NCI-H187 treated with DMSO at 0.1 percent for 48 hours (cell line): Measurements from ENCODE around the gene EDAR.

Experiments
- DNase-seq: peaks from one replicate; lab custom pipeline; 2025; lab: John Stamatoyannopoulos, UW

The EDAR gene

DNA sequence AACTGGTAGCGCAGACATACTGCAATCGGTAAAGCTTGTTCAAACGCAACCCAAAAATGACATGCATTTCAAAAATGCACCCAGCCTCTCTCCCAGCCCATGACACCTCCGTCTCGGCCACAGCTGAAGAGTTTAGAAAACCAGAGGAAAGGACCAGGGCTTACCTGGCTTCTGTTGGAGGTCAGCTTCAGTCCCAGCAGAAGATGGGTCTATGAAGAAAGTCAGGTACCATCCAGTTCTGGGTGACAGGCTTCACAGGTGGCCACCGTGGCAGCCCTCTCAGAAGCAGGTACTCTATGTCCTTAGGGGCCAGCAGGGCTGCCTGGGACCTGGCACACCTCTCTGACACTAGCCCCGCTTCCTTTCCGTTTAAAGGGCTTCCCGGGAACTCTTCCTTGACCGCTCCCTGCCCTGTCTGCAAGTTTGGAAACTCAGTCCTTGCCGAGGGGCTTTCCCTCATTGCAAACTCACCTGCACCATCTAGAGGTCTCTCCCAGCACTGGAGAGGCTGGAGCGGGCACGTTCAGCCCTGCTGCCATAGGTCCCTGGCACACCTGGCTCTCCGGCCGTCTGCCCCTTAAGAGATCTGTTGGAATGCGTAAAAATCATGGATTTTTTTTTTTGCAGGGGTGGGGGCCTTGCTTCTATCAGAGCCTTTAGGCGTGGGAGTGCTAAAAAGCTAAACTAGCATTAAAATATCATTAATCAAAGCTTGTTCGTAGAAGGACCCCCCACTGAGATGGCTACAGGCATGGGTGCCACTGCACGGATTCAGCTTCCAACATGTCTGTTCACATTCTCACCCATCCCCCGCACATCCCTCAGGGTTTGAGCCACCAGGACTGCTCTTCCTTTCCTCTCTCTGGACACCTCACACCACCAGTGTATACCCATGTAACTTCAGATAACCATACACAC, at the start of gene EDAR:
TSS of gene EDAR (minus strand) at position 425 of the 918 bp plus-strand sequence. CDS start 58,206 bp downstream, outside the sequence.
- DNase-seq: no peak

DNA sequence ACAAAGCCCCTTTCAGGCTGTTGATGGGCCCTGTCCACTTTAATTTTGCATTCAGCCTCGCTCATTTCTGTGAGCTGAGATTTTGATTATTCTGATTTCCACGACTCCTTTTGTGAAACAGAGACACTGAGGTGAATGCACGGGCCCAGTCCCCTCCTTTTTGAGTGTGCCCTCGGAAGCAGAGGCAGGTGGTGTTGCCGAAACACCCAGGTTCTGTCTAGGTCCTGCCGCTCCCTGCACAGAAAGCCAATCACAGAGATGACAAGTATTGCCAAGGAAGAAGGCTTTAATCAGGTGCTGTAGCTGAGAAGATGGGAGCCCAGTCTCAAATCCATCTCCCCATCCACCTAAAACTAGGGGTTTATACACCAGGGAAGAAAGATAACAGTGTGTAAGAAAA, 44.2 kb upstream of the EDAR start:
- no peak for DNase-seq

DNA sequence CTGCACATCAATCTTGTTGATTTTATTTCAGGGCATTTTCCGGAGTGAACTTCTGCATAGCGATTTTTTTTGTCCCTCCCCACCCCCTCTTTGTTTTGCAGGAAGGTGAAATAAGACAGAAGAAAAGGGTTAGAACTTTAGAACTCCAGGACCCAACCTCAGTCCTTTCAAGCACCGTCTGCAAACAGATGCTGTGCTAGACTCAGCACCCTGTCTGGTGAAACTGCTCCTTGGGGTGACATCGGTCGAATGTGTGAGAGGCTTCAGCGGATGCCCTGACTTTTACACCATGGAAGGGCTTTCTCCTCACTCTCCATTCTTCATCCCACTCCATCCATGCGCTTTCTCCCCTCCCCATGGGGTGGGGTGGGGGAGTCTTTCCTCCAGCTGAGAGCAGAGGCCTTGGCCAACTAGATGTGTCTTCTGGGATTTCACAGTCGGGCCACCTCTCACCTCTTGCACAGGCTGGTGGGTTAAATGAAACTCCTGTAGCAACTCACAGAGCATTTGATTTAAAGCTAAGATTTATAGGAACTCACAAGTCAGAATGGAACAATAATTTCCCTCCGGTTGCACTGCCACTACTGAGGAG, 43.3 kb upstream of the EDAR start:
- no peak for DNase-seq

DNA sequence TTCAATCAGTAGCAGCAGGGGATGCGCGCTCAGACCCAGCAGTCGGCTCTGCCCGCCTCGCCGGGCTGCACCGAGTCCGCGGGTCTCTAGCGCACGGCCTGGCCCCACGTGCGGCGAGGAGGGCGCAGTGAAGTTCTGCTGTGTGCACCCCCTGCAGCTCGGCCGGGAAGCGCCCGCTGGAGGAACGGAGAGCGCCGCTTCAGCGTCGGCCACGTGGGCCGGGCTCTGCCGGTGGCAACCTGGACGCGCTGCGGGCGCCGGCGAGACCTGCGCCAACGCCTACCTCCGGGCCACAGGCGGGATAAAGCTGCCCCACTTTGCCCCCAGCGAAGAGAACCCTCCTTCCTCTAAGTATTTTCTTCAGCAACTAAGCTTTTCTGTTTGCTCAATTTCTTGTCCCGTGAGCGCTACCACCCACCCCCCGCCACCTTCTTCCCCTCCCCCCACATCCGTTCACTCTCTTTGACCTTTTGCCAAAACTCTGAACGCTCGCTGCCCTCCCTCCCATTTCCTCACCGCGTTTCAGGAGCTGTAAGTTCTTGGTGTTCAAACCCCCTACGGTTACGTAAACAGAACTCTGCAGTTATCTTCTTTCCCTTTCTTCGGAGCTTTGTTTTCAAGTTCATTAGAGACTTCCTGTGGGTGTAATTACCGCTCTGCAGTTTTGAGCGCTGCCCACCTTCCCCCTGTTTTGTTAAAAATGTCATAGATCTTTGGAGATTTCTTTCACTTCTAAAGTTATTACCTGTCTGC, 42.6 kb upstream of the EDAR start:
- DNase-seq: no peak

DNA sequence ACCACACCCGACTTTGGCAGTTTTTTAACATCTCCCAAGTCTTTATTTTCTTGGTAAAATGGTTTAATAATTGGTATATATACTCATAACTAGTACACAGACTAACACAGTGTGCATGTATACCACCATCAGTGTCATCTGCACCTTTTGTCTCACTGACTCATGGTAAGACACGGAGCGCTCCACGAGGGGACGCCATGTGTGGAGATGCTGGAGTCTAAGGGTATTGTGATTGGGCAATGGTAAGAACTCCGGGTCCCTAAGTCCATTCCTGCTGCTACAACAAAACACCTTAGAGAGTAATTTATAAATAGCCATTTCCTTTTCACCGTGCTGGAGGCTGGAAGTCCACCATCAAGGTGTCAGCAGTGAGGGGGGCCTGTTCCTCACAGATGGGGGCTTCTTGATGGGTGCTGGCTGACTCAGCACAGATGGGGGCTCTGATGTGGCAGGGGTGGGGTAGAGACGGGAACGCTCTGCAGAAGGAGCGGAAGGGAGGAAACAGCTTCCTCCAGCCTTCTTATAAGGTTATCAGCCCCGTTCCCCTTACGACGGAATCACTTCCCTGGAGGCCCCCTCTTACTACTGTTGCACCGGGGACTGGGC, 42.0 kb upstream of the EDAR start:
- DNase-seq: no peak

DNA sequence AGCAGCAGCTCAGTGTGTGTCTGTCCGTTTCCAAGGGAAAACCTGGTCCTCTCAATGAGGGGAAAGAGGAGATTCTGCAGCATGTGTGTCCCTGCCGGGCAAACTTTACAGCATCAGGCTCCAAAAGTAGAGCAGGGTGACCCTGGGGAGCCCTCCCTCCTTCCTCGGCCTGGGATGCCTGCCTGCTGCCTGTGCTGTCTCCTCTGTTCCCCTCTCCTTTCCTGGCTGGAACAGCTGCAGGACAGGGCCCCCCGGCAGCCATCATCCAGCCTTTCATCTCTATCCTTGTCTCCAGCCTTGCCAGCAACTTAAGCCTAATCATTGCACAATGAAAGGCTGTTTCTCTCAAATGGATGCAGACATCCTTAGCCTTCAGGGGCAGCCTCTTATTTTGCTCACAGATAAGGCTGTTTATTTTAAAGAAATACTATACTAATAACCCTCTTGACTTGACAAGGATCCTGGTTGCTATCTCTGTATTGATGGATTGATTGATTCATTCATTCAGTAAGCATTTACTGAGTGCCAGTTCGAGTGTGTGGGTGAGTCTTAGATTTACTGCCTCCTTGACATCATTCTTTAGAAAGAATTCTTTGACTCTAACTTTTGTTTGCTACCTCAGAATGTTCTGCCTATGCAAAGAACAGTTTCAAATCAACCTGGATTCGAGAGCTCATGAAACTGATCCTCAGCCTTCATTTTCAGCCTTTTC, 40.6 kb upstream of the EDAR start:
- DNase-seq: no peak

DNA sequence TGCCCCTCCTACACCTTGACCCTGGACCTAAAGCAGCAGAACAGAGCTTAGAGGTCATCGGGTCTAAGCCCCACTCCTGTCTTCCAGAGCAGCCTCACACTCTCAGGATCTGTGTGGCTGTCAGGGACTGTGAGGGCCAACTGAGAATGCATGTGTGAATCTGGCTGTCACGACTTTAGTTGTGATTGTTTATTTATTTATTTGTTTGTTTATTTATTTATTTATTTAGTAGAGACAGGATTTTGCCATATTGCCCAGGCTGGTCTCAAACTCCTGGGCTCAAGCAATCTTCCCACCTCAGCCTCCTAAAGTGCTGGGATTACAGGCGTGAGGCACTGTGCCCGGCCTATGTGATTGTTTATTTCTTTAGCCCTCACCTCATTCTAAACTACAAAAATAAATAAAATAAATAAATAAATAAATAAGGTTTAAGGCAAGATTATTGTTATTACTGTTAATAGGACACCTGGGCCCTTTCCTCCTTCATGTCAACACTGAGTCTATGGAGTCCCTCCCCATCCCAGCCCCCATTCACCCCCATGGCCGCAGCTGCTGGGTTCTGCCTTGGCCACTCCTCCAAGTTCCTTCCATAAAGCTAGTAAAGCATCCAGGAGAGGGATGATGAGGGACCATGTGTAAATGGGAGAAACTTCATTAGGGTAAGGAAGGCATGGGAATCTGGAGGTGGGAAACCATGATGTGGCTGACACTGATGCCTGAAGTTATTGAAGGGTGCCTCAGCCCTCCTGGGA, 39.9 kb upstream of the EDAR start:
- no peak for DNase-seq

DNA sequence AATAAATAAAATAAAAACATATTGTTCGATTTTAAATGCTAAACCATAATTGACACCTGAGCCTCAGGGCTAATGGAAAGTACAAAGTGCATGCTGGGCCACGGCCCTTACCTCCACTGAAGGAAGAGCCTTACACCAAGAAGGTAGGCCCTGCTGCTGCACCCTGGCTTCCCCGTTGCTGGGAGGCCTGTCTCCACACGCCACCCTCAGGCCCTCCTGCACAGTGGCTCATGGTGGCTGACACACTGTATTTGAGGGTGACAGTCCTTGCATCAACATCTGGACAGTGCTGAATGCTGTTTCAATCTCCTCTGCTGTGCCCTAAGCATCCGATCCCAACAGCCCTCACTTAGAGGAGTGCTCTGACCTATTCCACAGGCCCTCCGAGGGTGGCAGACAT, 39.3 kb upstream of the EDAR start:
- DNase-seq: no peak

DNA sequence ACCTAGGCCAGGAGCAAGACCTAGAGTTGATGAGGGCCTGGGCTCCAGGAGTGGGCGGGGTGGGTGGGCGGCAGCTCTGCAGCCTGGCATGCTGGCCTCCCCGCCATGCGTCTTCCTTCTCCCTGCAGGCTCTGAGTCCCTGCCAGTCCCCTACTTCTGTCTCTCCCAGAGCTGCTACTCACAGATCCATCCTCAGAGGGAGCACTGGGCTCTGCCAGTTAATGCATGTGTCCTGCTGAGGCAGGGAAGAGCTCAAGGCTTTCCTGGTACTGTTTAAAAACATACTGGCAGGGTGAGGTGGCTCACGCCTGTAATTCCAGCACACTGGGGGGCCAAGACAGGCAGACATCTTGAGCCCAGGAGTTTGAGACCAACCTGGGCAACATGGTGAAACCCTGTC, 38.7 kb upstream of the EDAR start:
- DNase-seq: no peak

DNA sequence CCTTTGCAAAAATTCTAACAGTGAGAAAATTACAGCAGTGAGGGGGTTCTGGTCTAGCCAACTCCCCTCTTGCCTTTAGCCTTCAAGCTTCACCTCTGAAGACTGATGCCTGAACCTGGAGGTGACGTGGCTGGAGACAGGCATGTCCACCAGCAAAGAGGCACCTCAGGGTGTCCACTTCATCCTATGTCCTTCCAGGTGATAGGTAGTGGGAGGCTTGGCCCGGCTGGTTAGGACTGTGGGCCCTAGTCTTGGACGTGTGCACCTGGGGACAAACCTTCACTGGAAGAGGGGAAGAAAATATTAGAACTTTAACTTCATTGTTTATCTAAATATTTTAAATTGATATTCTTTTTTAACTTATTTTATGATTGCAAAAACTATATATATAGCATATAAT, 35.5 kb upstream of the EDAR start:
- no peak for DNase-seq

DNA sequence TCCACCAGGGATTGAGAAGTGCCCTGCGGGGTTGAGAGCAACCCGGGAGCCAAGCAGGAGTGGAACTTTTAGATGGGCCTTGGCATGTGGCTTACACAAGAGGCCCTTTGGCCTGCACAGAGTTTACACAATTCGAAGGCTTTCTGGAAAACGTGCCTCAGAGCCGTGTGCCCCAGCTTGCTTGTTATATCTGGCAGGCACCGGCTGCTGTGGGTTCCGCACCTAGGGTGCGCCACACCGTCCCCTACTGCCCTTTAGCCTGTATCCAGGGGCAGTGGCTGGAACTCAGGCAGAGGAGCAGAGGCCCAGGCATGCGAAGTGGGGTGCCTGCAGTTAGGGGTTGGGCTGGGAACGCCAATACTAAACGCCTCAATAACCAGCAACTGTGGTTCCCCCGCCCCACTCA, 32.9 kb upstream of the EDAR start:
- no peak for DNase-seq

DNA sequence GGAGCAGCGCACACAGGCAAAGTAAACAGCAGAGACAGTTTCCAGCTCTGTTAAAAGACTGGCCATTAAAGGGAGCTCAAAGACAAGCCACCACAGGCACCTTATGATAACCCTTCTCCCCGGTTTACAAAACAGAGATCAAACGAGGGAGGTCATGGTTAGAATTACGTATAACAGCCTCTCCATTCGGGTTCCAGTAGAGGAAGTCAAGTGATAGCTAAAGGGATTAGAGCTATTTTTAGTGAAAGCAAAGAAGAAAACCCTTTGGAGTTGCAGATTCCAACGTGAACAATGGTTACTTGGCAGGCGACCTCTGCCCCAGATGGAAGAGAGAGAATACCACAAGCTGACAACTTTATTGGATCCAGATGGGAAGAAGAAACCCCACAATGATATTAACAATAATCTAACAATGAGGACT, 31.2 kb upstream of the EDAR start:
- no peak for DNase-seq

DNA sequence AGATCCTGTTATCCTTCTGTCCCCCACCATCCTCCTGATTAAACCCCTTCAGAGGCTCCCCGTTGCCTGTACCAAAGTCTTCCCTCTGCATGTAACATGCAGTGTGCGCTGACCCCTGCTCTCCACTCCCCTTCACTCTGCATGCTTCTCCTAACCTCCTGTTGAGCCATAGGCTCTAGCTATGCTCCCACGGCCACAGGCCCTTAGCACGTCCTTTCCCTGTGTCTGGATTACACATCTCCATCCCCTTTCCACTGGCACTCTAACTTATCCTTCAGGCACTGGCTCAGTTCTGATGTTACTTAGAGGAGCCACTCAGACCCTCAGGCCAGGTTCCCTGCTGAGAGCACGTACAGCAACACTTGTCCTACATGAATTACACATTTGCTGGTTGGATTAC, 29.4 kb upstream of the EDAR start:
- DNase-seq: no peak

DNA sequence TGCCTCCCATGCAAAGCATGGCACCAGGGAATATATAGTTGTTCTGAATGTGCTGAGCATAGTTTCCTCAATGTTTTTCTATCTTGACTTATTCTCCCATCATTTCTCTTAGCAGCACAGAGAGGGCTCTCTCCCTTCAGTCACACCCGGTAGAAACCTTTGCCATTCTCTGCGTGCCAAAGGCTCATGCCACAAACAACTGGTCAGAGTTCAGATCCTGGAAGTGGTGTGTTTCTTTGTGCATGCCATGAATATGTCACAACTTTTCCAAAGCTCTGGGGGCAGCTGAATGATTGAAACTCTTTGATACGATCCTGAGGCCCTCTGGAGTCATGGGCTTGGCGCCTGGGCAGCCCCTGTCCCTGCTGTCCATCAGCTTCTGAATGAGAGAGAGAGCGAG, 28.0 kb upstream of the EDAR start:
- DNase-seq: no peak

DNA sequence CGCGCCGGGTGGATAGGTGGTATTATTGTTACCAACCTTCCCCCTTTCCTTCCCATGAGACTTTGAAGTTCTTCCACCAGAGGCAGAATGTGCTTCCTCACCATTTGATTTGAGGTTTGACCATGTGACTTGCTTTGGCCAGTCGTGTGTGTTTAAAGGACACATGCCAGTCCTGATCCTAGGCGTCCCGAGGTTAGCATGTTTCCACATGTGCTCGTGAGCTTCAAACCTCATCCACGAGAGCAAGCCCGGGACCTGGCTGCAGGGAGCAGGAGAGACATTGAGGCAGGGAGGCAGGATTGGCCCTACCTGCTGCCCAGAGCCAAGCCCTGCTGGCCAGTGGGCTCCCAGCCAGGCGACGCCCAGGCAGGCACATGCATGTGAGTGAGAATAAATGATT, 27.4 kb upstream of the EDAR start:
- DNase-seq: no peak

DNA sequence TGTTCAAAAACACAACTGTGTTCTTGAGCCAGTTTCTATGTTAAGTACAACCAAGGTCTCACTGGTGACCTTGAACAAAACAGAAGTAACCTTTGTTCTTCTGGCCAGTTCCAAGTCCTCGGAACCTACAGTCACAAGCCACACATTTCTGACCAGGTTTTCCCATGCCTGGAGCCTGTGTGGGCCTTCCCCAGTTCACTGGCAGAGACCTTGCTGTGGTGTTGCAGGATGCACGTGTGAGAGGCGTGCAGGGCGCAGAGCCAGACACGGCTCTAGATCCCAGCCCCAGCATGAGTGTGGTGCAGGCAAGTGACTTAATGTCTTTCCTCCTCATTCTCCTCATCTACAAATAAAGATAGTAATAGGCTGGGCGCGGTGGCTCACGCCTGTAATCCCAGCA, 25.5 kb upstream of the EDAR start:
- no peak for DNase-seq

DNA sequence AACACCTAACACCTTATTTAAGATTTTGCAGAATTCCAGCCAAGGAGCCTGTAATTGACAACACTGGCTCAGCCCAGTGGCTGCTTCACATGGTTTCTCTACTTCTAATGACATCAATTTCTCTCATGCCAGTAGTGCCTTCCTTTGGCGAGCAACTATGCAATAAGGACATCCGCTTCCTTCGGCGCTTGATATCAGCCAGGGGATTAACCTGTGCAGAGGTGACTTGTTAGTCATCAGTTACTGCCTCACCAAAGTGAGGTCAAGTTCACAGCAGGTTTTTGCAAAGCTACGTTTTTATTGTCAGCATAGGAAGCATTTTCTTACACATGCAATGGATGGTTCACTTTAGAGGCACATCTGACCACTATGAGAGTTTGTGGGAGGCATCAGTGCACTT, 24.0 kb upstream of the EDAR start:
- no peak for DNase-seq

DNA sequence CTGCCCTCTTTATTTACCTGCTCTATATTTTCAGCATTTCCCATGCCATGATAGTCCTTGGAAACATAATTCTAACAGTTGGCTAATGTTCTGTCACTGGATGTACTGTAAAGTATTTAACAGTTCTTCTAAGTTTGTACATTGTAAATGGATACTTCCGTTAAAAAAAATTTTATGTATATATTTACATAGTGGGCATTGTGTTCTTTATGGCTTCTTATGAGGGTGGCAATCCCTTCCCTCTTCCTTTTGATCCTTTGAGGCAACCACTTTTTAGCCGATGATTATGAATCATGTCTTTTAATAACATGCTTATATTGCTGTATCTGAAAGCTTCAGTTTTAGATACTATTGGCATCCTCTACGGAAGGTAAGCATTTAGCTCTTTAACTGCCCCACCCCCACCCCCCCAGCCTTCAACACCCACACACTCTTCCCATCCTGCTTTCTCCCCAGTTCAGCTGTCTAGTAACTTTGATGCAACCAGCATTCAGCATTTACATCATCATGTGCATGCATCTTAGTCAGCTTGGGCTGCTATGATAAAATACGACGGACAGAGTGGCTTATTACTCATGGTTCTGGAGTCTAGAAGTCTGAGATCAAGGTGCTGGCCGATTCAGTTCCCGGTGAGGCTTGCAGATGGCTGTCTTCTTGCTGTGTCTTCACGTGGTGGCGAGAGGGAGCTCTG, 21.0 kb upstream of the EDAR start:
- DNase-seq: no peak

DNA sequence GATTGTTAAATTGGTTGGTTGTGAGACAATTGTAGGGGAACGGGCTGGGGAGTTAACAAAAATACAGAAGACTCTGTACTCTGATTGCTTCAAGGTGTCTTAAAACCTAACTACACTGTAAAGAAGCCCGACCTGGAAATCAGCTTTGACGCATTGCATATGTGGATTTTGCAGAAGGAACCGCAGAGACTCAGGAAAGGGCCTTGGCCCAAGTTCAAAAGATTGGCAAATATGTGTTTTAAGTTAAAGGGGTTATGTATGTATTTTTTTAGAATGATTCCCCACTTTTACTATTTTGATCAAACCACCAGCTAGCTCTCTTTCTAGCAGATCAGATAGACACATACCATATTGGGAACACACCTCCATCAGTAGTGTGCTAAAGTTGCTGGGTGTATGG, 18.0 kb upstream of the EDAR start:
- DNase-seq: no peak

DNA sequence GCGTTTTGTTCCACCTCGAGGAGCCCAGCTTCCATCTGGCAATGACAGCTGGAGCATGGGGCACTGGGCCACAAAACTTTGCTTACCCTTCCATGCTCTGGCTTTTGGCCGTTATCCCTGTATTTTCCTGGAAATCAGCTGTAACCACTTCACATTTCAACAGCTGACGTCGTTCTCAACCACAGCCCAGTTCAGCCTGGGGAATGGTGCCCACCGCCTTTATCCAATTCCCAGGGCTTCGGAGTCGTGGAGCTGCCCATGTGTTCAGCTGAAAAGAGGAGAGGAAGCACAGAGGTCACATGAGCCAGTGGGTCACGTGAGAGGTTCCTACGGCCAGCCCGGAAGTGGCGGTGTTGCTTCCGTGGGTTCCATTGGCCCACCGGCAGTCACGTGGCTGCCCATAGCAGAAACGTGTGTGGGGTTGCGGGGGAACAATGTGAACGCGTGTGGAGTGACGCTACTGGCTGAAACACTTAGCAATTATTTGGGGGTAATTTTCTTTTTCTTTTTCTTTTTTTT, 16.7 kb upstream of the EDAR start:
- DNase-seq: no peak
